Stimulated activated CD8-positive, alpha-beta memory T cell treated with anti-CD3 and anti-CD28 coated beads, Interleukin-2, amount 100 ng/mL, for 48 hours (primary cell): ENCODE data around the gene CPZ.

Source experiments
- DNase-seq, 2 donors: peaks; one replicate each; pipeline ENCODE4 v3.0.0-alpha.2; 2020; ENCODE audit warnings: low read depth in 2 of 2

The CPZ gene

GRCh38 chr4:8639777-8640720, 47.5 kb downstream of the CPZ start:
- DNase-seq: no peak

- no peak for DNase-seq
Observed at GRCh38 chr4:8640816-8641215, 48.3 kb downstream of the CPZ start.

GRCh38 chr4:8641256-8641655, 48.7 kb downstream of the CPZ start:
- no peak for DNase-seq

- no peak for DNase-seq
Observed at GRCh38 chr4:8641931-8642650, 49.5 kb downstream of the CPZ start.

GRCh38 chr4:8642651-8643321, 50.2 kb downstream of the CPZ start:
- DNase-seq: no peak

- no peak for DNase-seq
Observed at GRCh38 chr4:8643441-8643840, 50.9 kb downstream of the CPZ start.

GRCh38 chr4:8643986-8644385, 51.4 kb downstream of the CPZ start:
- no peak for DNase-seq

GRCh38 chr4:8644461-8644891, 51.9 kb downstream of the CPZ start:
- no peak for DNase-seq

GRCh38 chr4:8644966-8645752, 52.6 kb downstream of the CPZ start:
- no peak for DNase-seq

- DNase-seq: no peak
Observed at GRCh38 chr4:8645753-8646124, 53.2 kb downstream of the CPZ start.

GRCh38 chr4:8646296-8647093, 53.9 kb downstream of the CPZ start:
- no peak for DNase-seq

GRCh38 chr4:8647094-8647570, 54.6 kb downstream of the CPZ start:
- no peak for DNase-seq

GRCh38 chr4:8647626-8648025, 55.1 kb downstream of the CPZ start:
- DNase-seq: no peak

GRCh38 chr4:8648296-8648695, 55.7 kb downstream of the CPZ start:
- DNase-seq: no peak

- DNase-seq: no peak
Observed at GRCh38 chr4:8648816-8649630, 56.5 kb downstream of the CPZ start.

GRCh38 chr4:8649631-8650361, 57.2 kb downstream of the CPZ start:
- DNase-seq: no peak

GRCh38 chr4:8651661-8652180, 59.2 kb downstream of the CPZ start:
- DNase-seq: no peak

- no peak for DNase-seq
Observed at GRCh38 chr4:8652181-8653078, 59.9 kb downstream of the CPZ start.
